ENCODE results near the gene RGS2. TPM values are rescaled to one million over a fixed set of nuclear protein-coding genes. Genes with fewer than 3 reads are reported as not detected.

Gene RGS2
- total and polyA plus RNA-seq, 9 of the 15 experiments (the other 6 are each of a cell fraction or from before 2014, with no cell fraction given): 2.5 to 5.4 (median 3.8) TPM

DNA sequence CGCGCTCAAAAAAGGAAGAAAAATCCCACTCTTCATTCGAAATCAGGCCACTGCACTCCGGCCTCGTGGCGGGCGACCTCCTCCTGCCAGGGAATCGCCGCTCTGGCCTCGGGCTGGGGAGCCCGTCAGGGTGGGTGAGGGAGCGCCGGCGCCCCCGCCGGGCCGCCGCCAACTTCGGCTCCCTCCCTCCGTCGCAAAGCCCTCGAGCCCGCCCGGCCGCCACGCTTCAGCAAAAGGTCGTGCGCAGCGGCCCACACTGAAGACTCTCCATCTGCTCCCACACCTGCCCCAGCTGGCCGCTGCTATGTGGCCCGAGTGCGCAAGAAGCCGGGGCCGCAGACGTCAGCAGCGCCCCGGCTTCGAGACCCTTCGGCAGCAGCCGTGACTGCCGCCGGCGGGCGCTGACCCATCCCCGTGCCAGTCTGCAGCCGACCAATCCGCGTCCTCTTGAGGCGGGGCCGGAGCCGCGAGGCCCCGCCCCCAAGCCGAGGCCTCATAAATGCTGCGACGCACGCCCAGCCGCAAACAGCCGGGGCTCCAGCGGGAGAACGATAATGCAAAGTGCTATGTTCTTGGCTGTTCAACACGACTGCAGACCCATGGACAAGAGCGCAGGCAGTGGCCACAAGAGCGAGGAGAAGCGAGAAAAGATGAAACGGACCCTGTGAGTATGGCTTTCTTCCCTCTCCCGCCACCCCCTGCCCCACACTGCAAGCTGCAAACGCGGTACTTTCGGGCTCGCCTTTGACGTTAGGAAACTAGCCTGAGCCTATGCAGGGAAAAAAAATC lies at the start of gene RGS2 (continued):
- TF ChIP-seq ZFX (CRISPR knock-in tag; IDR thresholded peaks at IDR 0.05) (peak; percentile 72), PHB (CRISPR knock-in tag; IDR thresholded peaks at IDR 0.05) (no peak), TAF1 (IDR thresholded peaks at IDR 0.05; ENCODE audit: control insufficient read depth, extremely low read depth, insufficient read depth, low read length, severe bottlenecking) (peak; percentile 90), WHSC1 (IDR thresholded peaks at IDR 0.05; ENCODE audit: low read length) (no peak), CXXC5 (CRISPR knock-in tag; IDR thresholded peaks at IDR 0.05) (peak; percentile 74), CHAMP1 (IDR thresholded peaks at IDR 0.05) (no peak), KDM4B (IDR thresholded peaks at IDR 0.05; ENCODE audit: borderline replicate concordance in 2 of 2, low read depth in 1 of 2) (no peak), CCAR2 (IDR thresholded peaks at IDR 0.05; ENCODE audit: low read depth, low read length) (no peak), POLR2AphosphoS5 (IDR thresholded peaks at IDR 0.05; ENCODE audit: control insufficient read depth, insufficient read depth, low read depth, low read length) (peak; percentile 95), ZC3H8 (IDR thresholded peaks at IDR 0.05) (no peak; the same call in 1 of the 2 replicates), ZNF444 (CRISPR knock-in tag; IDR thresholded peaks at IDR 0.05) (no peak), FOXK2 (conservative IDR thresholded peaks at IDR 0.05 in 1 of 2, IDR thresholded peaks at IDR 0.05 in 1 of 2; ENCODE audit: low read depth in 2 of 2) (peak in 1 of 2 experiments; percentile 32; a peak in 2 of 4 replicates), POLR2A (conservative IDR thresholded peaks at IDR 0.05) (peak; percentile 96), HNRNPUL1 (IDR thresholded peaks at IDR 0.05; ENCODE audit: low read length) (no peak), ZNF398 (CRISPR knock-in tag; IDR thresholded peaks at IDR 0.05) (no peak), TARDBP (IDR thresholded peaks at IDR 0.05) (no peak), RAD51 (IDR thresholded peaks at IDR 0.05; ENCODE audit: borderline replicate concordance, low read depth) (no peak), ZNF41 (CRISPR knock-in tag; conservative IDR thresholded peaks at IDR 0.05) (no peak), BRF1 (IDR thresholded peaks at IDR 0.05; ENCODE audit: borderline replicate concordance, extremely low read depth, insufficient read length) (no peak)
- TF ChIP-seq, protein P1, sequence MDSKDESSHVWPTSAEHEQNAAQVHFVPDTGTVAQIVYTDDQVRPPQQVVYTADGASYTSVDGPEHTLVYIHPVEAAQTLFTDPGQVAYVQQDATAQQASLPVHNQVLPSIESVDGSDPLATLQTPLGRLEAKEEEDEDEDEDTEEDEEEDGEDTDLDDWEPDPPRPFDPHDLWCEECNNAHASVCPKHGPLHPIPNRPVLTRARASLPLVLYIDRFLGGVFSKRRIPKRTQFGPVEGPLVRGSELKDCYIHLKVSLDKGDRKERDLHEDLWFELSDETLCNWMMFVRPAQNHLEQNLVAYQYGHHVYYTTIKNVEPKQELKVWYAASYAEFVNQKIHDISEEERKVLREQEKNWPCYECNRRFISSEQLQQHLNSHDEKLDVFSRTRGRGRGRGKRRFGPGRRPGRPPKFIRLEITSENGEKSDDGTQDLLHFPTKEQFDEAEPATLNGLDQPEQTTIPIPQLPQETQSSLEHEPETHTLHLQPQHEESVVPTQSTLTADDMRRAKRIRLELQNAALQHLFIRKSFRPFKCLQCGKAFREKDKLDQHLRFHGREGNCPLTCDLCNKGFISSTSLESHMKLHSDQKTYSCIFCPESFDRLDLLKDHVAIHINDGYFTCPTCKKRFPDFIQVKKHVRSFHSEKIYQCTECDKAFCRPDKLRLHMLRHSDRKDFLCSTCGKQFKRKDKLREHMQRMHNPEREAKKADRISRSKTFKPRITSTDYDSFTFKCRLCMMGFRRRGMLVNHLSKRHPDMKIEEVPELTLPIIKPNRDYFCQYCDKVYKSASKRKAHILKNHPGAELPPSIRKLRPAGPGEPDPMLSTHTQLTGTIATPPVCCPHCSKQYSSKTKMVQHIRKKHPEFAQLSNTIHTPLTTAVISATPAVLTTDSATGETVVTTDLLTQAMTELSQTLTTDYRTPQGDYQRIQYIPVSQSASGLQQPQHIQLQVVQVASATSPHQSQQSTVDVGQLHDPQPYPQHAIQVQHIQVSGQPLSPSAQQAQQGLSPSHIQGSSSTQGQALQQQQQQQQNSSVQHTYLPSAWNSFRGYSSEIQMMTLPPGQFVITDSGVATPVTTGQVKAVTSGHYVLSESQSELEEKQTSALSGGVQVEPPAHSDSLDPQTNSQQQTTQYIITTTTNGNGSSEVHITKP (IDR thresholded peaks at IDR 0.05; ENCODE audit: partially characterized antibody): no peak
- TF ChIP-seq, protein P2, sequence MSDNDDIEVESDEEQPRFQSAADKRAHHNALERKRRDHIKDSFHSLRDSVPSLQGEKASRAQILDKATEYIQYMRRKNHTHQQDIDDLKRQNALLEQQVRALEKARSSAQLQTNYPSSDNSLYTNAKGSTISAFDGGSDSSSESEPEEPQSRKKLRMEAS (CRISPR knock-in tag; IDR thresholded peaks at IDR 0.05): peak; percentile 80; the same call in 1 of the 2 replicates
